RWPE2 (cell line): ENCODE data around the gene C1QTNF6.

Experiments used
- ATAC-seq: fragments of 200-7000 bp; cut with Tn5 transposase; 3 replicates; pipeline ENCODE4 v1.9.1; 2021; ENCODE audit warnings: low read depth
- DNase-seq: peaks from one replicate; pipeline ENCODE4 v3.0.0-alpha.2; 2020; ENCODE audit warnings: low spot score
- H3K27ac ChIP-seq: fragments of 450-650 bp; 2 replicates; pipeline ENCODE4 v1.5.1; 2017; ENCODE audit warnings: mild to moderate bottlenecking; ENCODE audit not compliant: poor library complexity, severe bottlenecking
- H3K27me3 ChIP-seq: fragments of 250-450 bp; sonication (Bioruptor Pico); 2 replicates; pipeline ENCODE4 v1.5.1; 2021; ENCODE audit warnings: mild to moderate bottlenecking, moderate library complexity; ENCODE audit not compliant: insufficient read depth, poor library complexity, severe bottlenecking
- H3K36me3 ChIP-seq: fragments of 250-450 bp; sonication (Bioruptor Pico); 2 replicates; pipeline ENCODE4 v1.5.1; 2020; ENCODE audit warnings: low read depth, mild to moderate bottlenecking, moderate library complexity
- H3K4me1 ChIP-seq: fragments of 250-450 bp; sonication (Bioruptor Pico); 2 replicates; pipeline ENCODE4 v1.5.1; 2021; ENCODE audit warnings: mild to moderate bottlenecking, moderate library complexity; ENCODE audit not compliant: insufficient read depth, poor library complexity, severe bottlenecking
- H3K4me3 ChIP-seq: fragments of 250-450 bp; sonication (Bioruptor Pico); 2 replicates; pipeline ENCODE4 v1.5.1; 2021; ENCODE audit warnings: mild to moderate bottlenecking, moderate library complexity; ENCODE audit not compliant: severe bottlenecking
- H3K9me3 ChIP-seq: fragments of 250-450 bp; sonication (Bioruptor Pico); 2 replicates; pipeline ENCODE4 v1.5.1; 2021; ENCODE audit warnings: mild to moderate bottlenecking, moderate library complexity; ENCODE audit not compliant: severe bottlenecking
- TF ChIP-seq, protein P1 (sequence below): fragments of 450-650 bp; IDR thresholded peaks from one replicate; pipeline ENCODE4 v1.5.1; 2017; ENCODE audit warnings: mild to moderate bottlenecking, moderate library complexity; ENCODE audit not compliant: poor library complexity, severe bottlenecking

The C1QTNF6 gene

DNA sequence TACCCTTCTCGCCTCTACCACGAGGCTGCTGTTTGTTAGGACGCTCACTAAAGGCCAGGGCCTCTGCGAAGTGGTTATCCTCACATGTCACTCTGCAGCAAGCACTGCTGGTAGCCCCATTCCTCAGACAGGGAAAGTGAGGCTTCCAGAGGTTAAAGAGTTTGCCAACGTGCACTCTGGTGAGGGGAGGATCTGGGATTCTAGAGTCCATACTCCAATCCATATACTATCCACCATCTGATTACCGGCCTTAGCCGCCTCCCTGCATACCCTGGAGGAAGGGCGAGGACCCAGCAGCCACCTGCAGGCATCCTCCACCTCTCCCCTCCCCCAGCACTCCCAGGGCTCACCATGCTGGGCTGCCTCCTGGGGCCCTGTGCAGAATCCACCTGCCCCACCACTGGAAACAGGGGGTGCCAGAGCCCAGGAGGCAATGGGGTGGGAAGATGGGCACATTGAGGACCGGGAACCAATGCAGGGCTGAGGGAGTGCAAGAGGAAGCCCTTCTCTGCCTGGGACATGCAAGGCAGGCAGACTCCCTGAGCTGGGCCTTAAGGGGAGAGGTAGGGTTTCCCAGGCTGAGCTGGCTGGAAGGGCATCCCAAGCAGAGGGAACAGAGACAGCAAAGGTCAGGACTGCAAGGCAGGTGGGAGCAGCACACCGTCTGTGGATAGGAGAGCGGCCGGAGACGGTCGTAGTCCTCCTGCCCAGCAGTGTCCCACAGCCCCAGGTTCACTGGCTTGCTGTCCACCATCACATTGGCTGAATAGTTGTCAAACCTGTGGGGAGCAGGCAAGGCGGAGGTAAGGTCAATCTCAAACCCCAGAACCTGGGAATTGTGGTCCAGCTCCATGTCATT lies 44.3 kb upstream of the C1QTNF6 start:
- Histone ChIP-seq H3K36me3 (peaks cover 53% of the 10 kb centered on the region), H3K27ac (no peak overlapping the region)

DNA sequence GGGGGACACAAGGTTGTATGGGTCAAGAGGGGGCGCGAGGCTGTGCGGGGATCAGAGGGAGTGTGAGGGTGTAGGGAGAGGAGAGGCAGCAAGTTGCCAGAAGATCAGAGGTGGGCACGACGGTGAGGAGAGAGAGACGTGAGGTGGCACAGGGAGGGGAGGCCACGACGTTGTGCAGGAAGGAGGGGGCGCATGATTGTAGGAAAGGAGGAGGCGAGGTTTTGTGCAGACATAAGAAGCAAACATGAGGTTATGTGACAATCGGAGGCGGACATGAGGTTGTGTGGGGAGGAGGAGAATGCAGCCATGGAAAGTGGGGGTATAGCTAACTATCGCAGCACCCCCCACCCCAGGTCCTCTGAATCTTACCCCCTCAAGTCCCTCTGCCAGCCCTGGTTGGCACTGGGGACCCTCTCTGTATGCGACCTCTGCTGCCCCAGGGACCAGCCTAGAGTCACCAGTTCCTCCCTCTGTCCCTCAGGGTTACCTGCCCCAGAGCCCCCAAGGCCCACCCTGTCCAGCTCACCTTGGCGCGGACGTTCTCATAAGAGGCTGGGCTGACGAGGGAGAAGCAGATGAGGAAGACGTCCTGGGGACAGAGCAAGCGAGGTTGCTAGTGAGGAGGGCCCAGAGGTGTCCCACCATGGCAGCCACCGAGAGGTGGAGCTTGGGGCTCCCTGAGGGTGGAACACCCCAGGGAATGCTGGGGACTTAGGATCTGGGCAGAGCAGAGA lies 43.5 kb upstream of the C1QTNF6 start:
- TF ChIP-seq, protein P1, sequence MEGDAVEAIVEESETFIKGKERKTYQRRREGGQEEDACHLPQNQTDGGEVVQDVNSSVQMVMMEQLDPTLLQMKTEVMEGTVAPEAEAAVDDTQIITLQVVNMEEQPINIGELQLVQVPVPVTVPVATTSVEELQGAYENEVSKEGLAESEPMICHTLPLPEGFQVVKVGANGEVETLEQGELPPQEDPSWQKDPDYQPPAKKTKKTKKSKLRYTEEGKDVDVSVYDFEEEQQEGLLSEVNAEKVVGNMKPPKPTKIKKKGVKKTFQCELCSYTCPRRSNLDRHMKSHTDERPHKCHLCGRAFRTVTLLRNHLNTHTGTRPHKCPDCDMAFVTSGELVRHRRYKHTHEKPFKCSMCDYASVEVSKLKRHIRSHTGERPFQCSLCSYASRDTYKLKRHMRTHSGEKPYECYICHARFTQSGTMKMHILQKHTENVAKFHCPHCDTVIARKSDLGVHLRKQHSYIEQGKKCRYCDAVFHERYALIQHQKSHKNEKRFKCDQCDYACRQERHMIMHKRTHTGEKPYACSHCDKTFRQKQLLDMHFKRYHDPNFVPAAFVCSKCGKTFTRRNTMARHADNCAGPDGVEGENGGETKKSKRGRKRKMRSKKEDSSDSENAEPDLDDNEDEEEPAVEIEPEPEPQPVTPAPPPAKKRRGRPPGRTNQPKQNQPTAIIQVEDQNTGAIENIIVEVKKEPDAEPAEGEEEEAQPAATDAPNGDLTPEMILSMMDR: no peak
- Histone ChIP-seq H3K4me3 (no peak overlapping the region), H3K36me3 (peaks cover 48% of the 10 kb centered on the region), H3K27ac (peak overlapping the region; percentile 74), H3K9me3 (no peaks in the 10 kb centered on the region), H3K4me1 (peaks cover 20% of the 10 kb centered on the region), H3K27me3 (no peaks in the 10 kb centered on the region)
- DNase-seq: no peak
- ATAC-seq: no peak

More for the DNA sequence above, 44.3 kb upstream of the C1QTNF6 start:
- no peaks in the 10 kb centered on the region for H3K9me3 ChIP-seq
- H3K27me3 ChIP-seq: no peaks in the 10 kb centered on the region
- peaks cover 20% of the 10 kb centered on the region for H3K4me1 ChIP-seq
- no peak for ATAC-seq
- TF ChIP-seq, protein P1: no peak
- no peak for DNase-seq
- no peak overlapping the region for H3K4me3 ChIP-seq

DNA sequence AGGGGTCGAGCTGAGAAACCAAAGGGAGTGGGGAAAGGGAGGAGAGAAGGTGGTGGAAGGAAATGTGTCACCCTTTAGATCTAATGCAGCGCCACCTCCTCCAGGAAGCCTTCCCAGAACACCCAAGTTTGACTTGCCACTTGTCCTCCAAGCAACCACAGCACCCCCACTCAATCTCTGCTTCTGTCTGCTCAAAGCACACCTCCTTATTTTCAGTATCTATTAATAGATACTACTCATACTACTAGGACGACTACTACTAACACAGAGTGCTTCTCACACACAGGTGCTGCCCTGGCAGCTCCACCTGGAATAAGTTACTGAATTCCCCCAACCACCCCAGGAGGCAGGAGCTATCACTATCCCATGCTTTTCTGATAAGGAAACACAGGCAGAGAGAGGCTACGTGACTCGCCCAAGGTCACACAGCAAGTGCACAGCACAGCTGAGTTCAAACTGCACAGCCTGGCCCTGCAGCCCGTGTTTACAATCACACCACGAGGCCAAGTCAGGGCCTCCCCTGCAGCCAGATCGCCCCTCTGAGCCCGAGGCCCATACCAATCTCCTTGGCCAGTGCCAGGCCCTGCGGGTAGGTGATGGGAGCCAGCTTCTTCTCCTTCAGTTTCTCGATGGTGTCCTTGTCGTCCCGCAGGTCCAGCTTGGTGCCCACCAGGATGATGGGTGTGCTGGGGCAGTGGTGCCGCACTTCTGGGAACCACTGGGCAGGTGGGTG lies 42.8 kb upstream of the C1QTNF6 start:
- TF ChIP-seq, protein P1: no peak
- no peaks in the 10 kb centered on the region for H3K9me3 ChIP-seq
- no peak overlapping the region for H3K4me3 ChIP-seq
- peaks cover 44% of the 10 kb centered on the region for H3K36me3 ChIP-seq
- H3K27ac ChIP-seq: peak overlapping the region; percentile 74
- DNase-seq (no peak), ATAC-seq (no peak)
- H3K27me3 ChIP-seq: no peaks in the 10 kb centered on the region
- peaks cover 20% of the 10 kb centered on the region for H3K4me1 ChIP-seq

DNA sequence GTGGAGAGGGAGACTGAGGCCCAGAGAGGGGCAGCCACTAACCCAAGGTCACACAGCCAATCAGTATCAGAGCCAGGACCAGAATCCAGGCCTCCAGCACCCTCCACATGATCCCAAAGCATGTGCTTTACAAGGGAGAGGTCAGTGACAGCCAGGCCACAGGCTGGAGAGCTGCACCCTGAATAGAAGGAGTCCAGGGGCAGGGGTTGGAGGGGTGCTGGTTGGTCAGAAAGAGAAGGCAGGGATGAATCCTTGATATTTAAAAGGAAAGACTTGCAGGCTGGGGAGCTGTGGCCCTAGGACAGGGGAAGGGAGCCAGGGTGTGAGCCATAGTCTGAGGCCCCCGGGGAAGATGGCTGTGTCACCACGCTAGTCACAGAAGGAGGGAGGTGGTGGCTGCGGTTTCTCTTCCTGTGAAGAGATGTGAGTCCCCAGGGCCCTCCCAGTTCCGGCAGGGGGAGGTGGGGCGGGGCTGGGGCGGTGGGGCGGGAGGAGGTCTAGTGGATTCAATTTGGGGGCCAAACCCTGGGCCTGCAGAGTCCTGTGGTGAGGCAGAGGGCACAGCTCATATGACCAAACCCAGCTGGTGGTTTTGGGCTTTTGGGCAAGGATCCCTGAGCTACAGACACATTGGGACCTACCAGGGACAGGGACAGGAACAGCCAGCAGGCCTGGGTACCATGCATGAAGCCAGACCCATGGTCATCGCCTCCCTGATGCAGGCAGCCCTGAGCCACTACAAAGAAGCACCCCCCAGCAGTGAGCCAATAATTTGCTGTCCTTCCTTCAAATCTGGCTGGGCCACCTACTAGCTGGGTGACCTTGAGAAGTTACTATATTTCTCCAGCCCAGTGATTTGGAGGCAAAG lies 42.0 kb upstream of the C1QTNF6 start:
- ATAC-seq: peak; percentile 22; the same call in 2 of the 3 replicates
- Histone ChIP-seq H3K4me1 (peaks cover 20% of the 10 kb centered on the region), H3K4me3 (no peak overlapping the region), H3K27ac (peak overlapping the region; percentile 74), H3K36me3 (peaks cover 39% of the 10 kb centered on the region), H3K9me3 (no peaks in the 10 kb centered on the region), H3K27me3 (no peaks in the 10 kb centered on the region)
- TF ChIP-seq, protein P1: no peak
- DNase-seq: peak; percentile 38
